IMR-90 (cell line): ENCODE measurements around the gene C16orf92. TPM values are rescaled to one million over a fixed set of nuclear protein-coding genes. Genes with fewer than 3 reads are reported as not detected.
"Not testable (repeated sequence)": the region's sequence is repeated elsewhere in the genome, so short reads cannot be mapped to it uniquely, and the experiment has no call there.

Experiments used
- ATAC-seq: fragments of 200-7000 bp; cut with Tn5 transposase; 2 replicates; pipeline ENCODE4 v1.9.1; 2020; ENCODE audit warnings: low read depth, mild to moderate bottlenecking, moderate library complexity
- BruUV-seq: library from RNA; stranded (reverse); fragments of 400-500 nt; replicated peaks from 2 replicates; lab custom pipeline; 2021; lab: Mats Ljungman, UMichigan
- CTCF ChIA-PET: fragments of 300-600 bp; formaldehyde crosslinking; extraction: SDS; loops from one replicate; lab custom pipeline; 2021; ENCODE audit warnings: antibody characterized with exemption; lab: Yijun Ruan, JAX
- POLR2A ChIA-PET: fragments of 300-600 bp; sonication (Branson Sonifier 250); formaldehyde crosslinking; loops from one replicate; lab custom pipeline; 2022; ENCODE audit warnings: antibody characterized with exemption; ENCODE audit not compliant: unreplicated experiment; lab: Charles Lee
- DNase-seq: peaks from one replicate; pipeline ENCODE4 v3.0.0; 2013
- H2AFZ ChIP-seq: replicated peaks from 2 replicates; pipeline ENCODE3; 2013; ENCODE audit warnings: low read length, mild to moderate bottlenecking; ENCODE audit not compliant: poor library complexity
- H2AK5ac ChIP-seq: 2 replicates; pipeline ENCODE4 v1.6.1; 2013; ENCODE audit warnings: low read depth, low read length, inconsistent platforms
- H2AK9ac ChIP-seq: replicated peaks from 2 replicates; pipeline ENCODE3; 2013; ENCODE audit warnings: mild to moderate bottlenecking, low read depth, low read length, moderate library complexity; ENCODE audit not compliant: poor library complexity
- H2BK120ac ChIP-seq: 2 replicates; pipeline ENCODE4 v1.6.1; 2013; ENCODE audit warnings: low read depth, low read length, inconsistent platforms
- H2BK15ac ChIP-seq: 3 replicates; pipeline ENCODE4 v1.6.1; 2013; ENCODE audit warnings: low read depth, low read length, inconsistent platforms
- H2BK20ac ChIP-seq: 2 replicates; pipeline ENCODE4 v1.6.1; 2013; ENCODE audit warnings: low read depth, mild to moderate bottlenecking, inconsistent platforms, low read length, moderate library complexity
- H2BK5ac ChIP-seq: 2 replicates; pipeline ENCODE4 v1.6.1; 2013; ENCODE audit warnings: mild to moderate bottlenecking, low read depth, low read length, inconsistent platforms; ENCODE audit not compliant: poor library complexity, severe bottlenecking
- H3K14ac ChIP-seq: replicated peaks from 2 replicates; pipeline ENCODE4 v1.6.1; 2013; ENCODE audit warnings: low read depth, low read length, inconsistent platforms
- H3K18ac ChIP-seq: 2 replicates; pipeline ENCODE4 v1.6.1; 2013; ENCODE audit warnings: low read depth, low read length, control low read depth
- H3K23ac ChIP-seq: 2 replicates; pipeline ENCODE4 v1.6.1; 2013; ENCODE audit warnings: low read depth, low read length, inconsistent platforms
- H3K27ac ChIP-seq: 2 replicates; pipeline ENCODE4 v1.5.1; 2013; ENCODE audit warnings: mild to moderate bottlenecking, control low read depth, low read length; ENCODE audit not compliant: insufficient read depth
- H3K27me3 ChIP-seq: 2 replicates; pipeline ENCODE4 v1.6.1; 2013; ENCODE audit warnings: low read length; ENCODE audit not compliant: control insufficient read depth, insufficient read depth
- H3K36me3 ChIP-seq: 2 replicates; pipeline ENCODE4 v1.6.1; 2013; ENCODE audit warnings: low read length, mixed read lengths; ENCODE audit not compliant: control insufficient read depth, insufficient read depth
- H3K4ac ChIP-seq: 2 replicates; pipeline ENCODE4 v1.6.1; 2013; ENCODE audit warnings: low read depth, low read length, inconsistent platforms
- H3K4me1 ChIP-seq: 2 replicates; pipeline ENCODE4 v1.6.1; 2013; ENCODE audit warnings: low read length, mixed read lengths; ENCODE audit not compliant: control insufficient read depth, insufficient read depth
- H3K4me2 ChIP-seq: 2 replicates; pipeline ENCODE4 v1.6.1; 2013; ENCODE audit warnings: low read depth, mild to moderate bottlenecking, control low read depth, low read length, moderate library complexity
- H3K4me3 ChIP-seq: 2 replicates; pipeline ENCODE4 v1.5.1; 2013; ENCODE audit warnings: low read depth, mild to moderate bottlenecking, control low read depth, low read length, moderate library complexity; ENCODE audit not compliant: insufficient read depth
- H3K56ac ChIP-seq: 2 replicates; pipeline ENCODE4 v1.6.1; 2013; ENCODE audit warnings: low read length, inconsistent platforms; ENCODE audit not compliant: insufficient read depth; ENCODE audit errors: extremely low read depth
- H3K79me1 ChIP-seq, 2 experiments: 2 replicates each; pipeline ENCODE4 v1.6.1; 2013; ENCODE audit warnings: low read length in 2 of 2, inconsistent platforms in 1 of 2, low read depth in 1 of 2
- H3K9ac ChIP-seq: 2 replicates; pipeline ENCODE4 v1.6.1; 2013; ENCODE audit warnings: low read depth, low read length, control low read depth
- H3K9me1 ChIP-seq: 2 replicates; pipeline ENCODE4 v1.6.1; 2013; ENCODE audit warnings: low read length, inconsistent platforms; ENCODE audit not compliant: insufficient read depth
- H3K9me3 ChIP-seq: 2 replicates; pipeline ENCODE4 v1.6.1; 2013; ENCODE audit warnings: low read length; ENCODE audit not compliant: control insufficient read depth, insufficient read depth
- H4K20me1 ChIP-seq: 2 replicates; pipeline ENCODE4 v1.6.1; 2013; ENCODE audit warnings: low read length, inconsistent platforms; ENCODE audit not compliant: insufficient read depth
- H4K5ac ChIP-seq: 2 replicates; pipeline ENCODE4 v1.6.1; 2013; ENCODE audit warnings: mild to moderate bottlenecking, low read depth, low read length, control low read depth
- H4K8ac ChIP-seq, 2 experiments: 2 replicates each; pipeline ENCODE4 v1.6.1; 2013; ENCODE audit warnings: low read depth in 2 of 2, low read length in 2 of 2, control low read depth in 1 of 2, inconsistent platforms in 1 of 2
- H4K91ac ChIP-seq: 2 replicates; pipeline ENCODE4 v1.6.1; 2013; ENCODE audit warnings: low read depth, low read length, inconsistent platforms; ENCODE audit not compliant: insufficient read depth
- WGBS, 2 experiments: methylation state at CpG; one replicate each; pipeline versions ENCODE4 v1.1.5 to v1.1.7; 2013; ENCODE audit warnings: missing lambda C conversion rate in 2 of 2; ENCODE audit not compliant: insufficient read length in 1 of 2; ENCODE audit errors: extremely low coverage in 2 of 2; 5-methylcytosine and 5-hydroxymethylcytosine counted together
- dilution Hi-C: fragments of 300-500 bp; cut with HindIII; formaldehyde crosslinking; loops from one replicate; pipeline ENCODE4 v1.14.3; 2018; ENCODE audit warnings: low sequenced_read_pairs; ENCODE audit not compliant: unreplicated experiment
- in situ Hi-C: fragments of 300-500 bp; cut with MboI; formaldehyde crosslinking; loops from 3 replicates; pipeline ENCODE4 v1.14.3; 2019; ENCODE audit warnings: low sequenced_read_pairs, inconsistent platforms, mixed read lengths
- intact Hi-C: fragments of 100-400 bp; cut with micrococcal nuclease; formaldehyde crosslinking; loops from 2 replicates; pipeline ENCODE4 v1.10.0; 2022
- polyA plus RNA-seq, 3 experiments: library from polyadenylated mRNA; depleted of rRNA; stranded (reverse); fragments of >200 nt; gene quantifications; 2 replicates each; pipeline ENCODE4 v1.2.3, GENCODE V29; 2012; ENCODE audit warnings: low replicate concordance in 1 of 3
- total RNA-seq: library from RNA; depleted of rRNA; stranded (reverse); fragments of >200 nt; gene quantifications from 2 replicates; pipeline ENCODE4 v1.2.3, GENCODE V29; 2012

The C16orf92 gene
- total and polyA plus RNA-seq, 2 of the 4 experiments (the other 2 are of a cell fraction) = not detected

DNA sequence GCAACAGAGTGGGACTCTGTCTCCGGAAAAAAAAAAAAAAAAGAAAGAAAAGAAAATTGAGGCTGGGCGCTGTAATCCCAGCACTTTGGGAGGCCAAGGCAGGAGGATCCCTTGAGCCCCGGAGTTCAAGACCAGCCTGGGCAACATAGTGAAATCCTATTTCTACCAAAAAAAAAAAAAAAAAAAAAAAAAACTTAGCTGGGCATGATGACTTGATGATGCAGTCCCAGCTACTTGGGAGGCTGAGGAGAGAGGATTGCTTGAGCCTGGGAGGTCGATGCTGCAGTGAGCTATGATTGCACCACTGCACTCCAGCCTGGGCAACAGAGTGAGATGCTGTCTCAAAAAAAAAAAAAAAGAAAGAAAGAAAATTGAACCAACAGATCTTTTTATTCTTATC lies 5.1 kb upstream of the C16orf92 start:
- H2AK5ac ChIP-seq, H4K8ac ChIP-seq, H3K4me2 ChIP-seq, H3K9me3 ChIP-seq, H2BK20ac ChIP-seq, H4K5ac ChIP-seq, H3K79me1 ChIP-seq, DNase-seq, H2AFZ ChIP-seq, H2BK15ac ChIP-seq, H3K36me3 ChIP-seq, H3K27ac ChIP-seq, H3K23ac ChIP-seq, CTCF ChIA-PET, BruUV-seq, H3K9me1 ChIP-seq, H3K9ac ChIP-seq, in situ Hi-C loops, H3K4me1 ChIP-seq, dilution Hi-C loops, H4K91ac ChIP-seq, ATAC-seq, H3K18ac ChIP-seq, H3K27me3 ChIP-seq, H4K20me1 ChIP-seq, H3K14ac ChIP-seq, H2AK9ac ChIP-seq, H3K56ac ChIP-seq, intact Hi-C loops, H3K4ac ChIP-seq, H3K4me3 ChIP-seq, H2BK5ac ChIP-seq, H2BK120ac ChIP-seq: not testable (repeated sequence)
- POLR2A ChIA-PET = interaction anchor here (0.6 kb wide), 1 partner anchor 14 kb away, joined by 5 read pairs; no protein-coding TSS in a partner anchor
- no CpG with 5 or more reads among the region's 4 CpGs for WGBS, 2 experiments
